IMR-90 (cell line): ENCODE measurements around the gene DCLRE1A. TPM values are rescaled to one million over a fixed set of nuclear protein-coding genes. Genes with fewer than 3 reads are reported as not detected.

Experiments
- microRNA-seq, 2 experiments: library from miRNA; stranded (forward) in 1 of 2; unstranded in 1 of 2; fragments of 10-50 nt in 1 of 2; fragments of <30 nt in 1 of 2; gene quantifications in 1 of 2; microRNA quantifications in 1 of 2; one replicate each; pipeline versions ENCODE3 to v1.1.0; 2013 to 2020; ENCODE audit not compliant: insufficient read depth in 1 of 2, insufficient read length in 1 of 2, unreplicated experiment in 1 of 2
- polyA plus RNA-seq, 3 experiments: library from polyadenylated mRNA; depleted of rRNA; stranded (reverse); fragments of >200 nt; gene quantifications; 2 replicates each; pipeline ENCODE4 v1.2.3, GENCODE V29; 2012; ENCODE audit warnings: low replicate concordance in 1 of 3
- small RNA-seq, 5 experiments: library from RNA; depleted of rRNA; stranded (forward); fragments of <200 nt; gene quantifications; one replicate each; pipeline ENCODE3, GENCODE V24; 2012
- total RNA-seq: library from RNA; depleted of rRNA; stranded (reverse); fragments of >200 nt; gene quantifications from 2 replicates; pipeline ENCODE4 v1.2.3, GENCODE V29; 2012; rRNA removed

The DCLRE1A gene
- total and polyA plus RNA-seq, 2 of the 4 experiments (the other 2 are of a cell fraction), result 3.1 to 6.3 TPM

Small RNA genes lying within 50 kb of the gene (microRNA-seq; reads per million reads assigned to microRNA genes)
- gene RF00560 (ENCODE audit: insufficient read depth, insufficient read length), result not detected

Small RNA genes lying within 50 kb of the gene (small RNA-seq; reads per million reads assigned to genes)
- 0 reads per million in 5 experiments for gene RF00560

Other genes starting within 250 kb of the DCLRE1A start
- gene NRAP, start 190.0 kb downstream of the DCLRE1A start, total RNA-seq, result not detected in 2 replicates
- gene NRAP, start 190.0 kb downstream of the DCLRE1A start, polyA plus RNA-seq (2012; rRNA removed), result not detected in 2 replicates
- gene CASP7, start 174.2 kb downstream of the DCLRE1A start, total RNA-seq, result 16.7 and 20.3 TPM in 2 replicates
- 14.7 and 15.1 TPM in 2 replicates for gene CASP7, start 174.2 kb downstream of the DCLRE1A start, polyA plus RNA-seq (2012; rRNA removed)
- not detected in 2 replicates for gene PLEKHS1, start 102.4 kb downstream of the DCLRE1A start, total RNA-seq
- not detected in 2 replicates for gene PLEKHS1, start 102.4 kb downstream of the DCLRE1A start, polyA plus RNA-seq (2012; rRNA removed)
- 11.8 and 15.3 TPM in 2 replicates for gene NHLRC2, start 579 bp upstream of the DCLRE1A start, total RNA-seq
- 2.3 and 3.0 TPM in 2 replicates for gene NHLRC2, start 579 bp upstream of the DCLRE1A start, polyA plus RNA-seq (2012; rRNA removed)
- not detected in 2 replicates for gene ADRB1, start 189.8 kb upstream of the DCLRE1A start, total RNA-seq
- gene ADRB1, start 189.8 kb upstream of the DCLRE1A start, polyA plus RNA-seq (2012; rRNA removed), result not detected in 2 replicates